Thyroid gland (tissue), 4 donors: ENCODE data around the gene DYNLT3. TPM values are rescaled to one million over a fixed set of nuclear protein-coding genes. Genes with fewer than 3 reads are reported as not detected.

Experiments
- DNase-seq, 2 donors: peaks; one replicate each; pipeline ENCODE4 v3.0.0-alpha.2; 2019
- H3K27ac ChIP-seq, 3 donors: fragments of 200-600 bp; sonication (generic); 1 replicate in 2 of 3; 2 replicates in 1 of 3; pipeline ENCODE4 v1.5.1; 2016 to 2019; ENCODE audit warnings: mild to moderate bottlenecking in 1 of 3, moderate library complexity in 1 of 3
- H3K27me3 ChIP-seq: fragments of 200-600 bp; sonication (generic); one replicate; pipeline ENCODE4 v1.5.1; 2019
- H3K36me3 ChIP-seq, 2 donors: fragments of 200-600 bp; sonication (generic); one replicate each; pipeline ENCODE4 v1.5.1; 2016 to 2019
- H3K4me1 ChIP-seq, 2 donors: fragments of 200-600 bp; sonication (generic); one replicate each; pipeline ENCODE4 v1.5.1; 2017 to 2019
- H3K4me3 ChIP-seq, 3 donors: fragments of 200-600 bp; sonication (generic); replicated peaks in 1 of 3; 1 replicate in 2 of 3; 2 replicates in 1 of 3; pipeline ENCODE4 v1.5.1; 2016; ENCODE audit warnings: mild to moderate bottlenecking in 1 of 3
- H3K9me3 ChIP-seq: fragments of 200-600 bp; sonication (generic); one replicate; pipeline ENCODE4 v1.5.1; 2017
- CTCF ChIP-seq, 6 experiments: fragments of 200-600 bp in 3 of 6; fragments of 450-650 bp in 3 of 6; sonication (generic) in 3 of 6; IDR thresholded peaks; one replicate each; pipeline ENCODE4 v1.5.1; 2016 to 2019; ENCODE audit warnings: antibody characterized with exemption in 6 of 6, mild to moderate bottlenecking in 2 of 6, inconsistent platforms in 1 of 6, moderate library complexity in 1 of 6
- POLR2A ChIP-seq, 2 donors: fragments of 450-650 bp; IDR thresholded peaks; one replicate each; pipeline ENCODE4 v1.6.1; 2017; ENCODE audit warnings: antibody characterized with exemption in 2 of 2, mild to moderate bottlenecking in 2 of 2, moderate library complexity in 1 of 2
- WGBS, 2 donors: methylation state at CpG; one replicate each; pipeline ENCODE4 v1.1.5; 2017; 5-methylcytosine and 5-hydroxymethylcytosine counted together
- intact Hi-C: fragments of 100-400 bp; cut with DNase I; formaldehyde crosslinking; loops from one replicate; pipeline ENCODE4 v1.15.1; 2023
- total RNA-seq, 4 donors: library from RNA; depleted of rRNA; stranded (reverse); fragments of >200 nt; gene quantifications; one replicate each; pipeline ENCODE4 v1.2.3, GENCODE V29; 2016

The DYNLT3 gene
- total RNA-seq, 4 donors from 2014 or later, result 23.7 to 42.7 (median 32.5) TPM

- WGBS, 2 donors, result 81% methylated on average over 1 of the region's 1 CpG
- TF ChIP-seq CTCF (IDR thresholded peaks at IDR 0.05) (no peak), POLR2A (IDR thresholded peaks at IDR 0.05) (no peak)
- H3K9me3 ChIP-seq, result no peaks in the 10 kb centered on the region
- no peak overlapping the region for H3K27ac ChIP-seq
- no peaks in the 10 kb centered on the region for H3K36me3 ChIP-seq
- no peak overlapping the region for H3K4me3 ChIP-seq
- intact Hi-C loops, result no loop called here
- no peaks in the 10 kb centered on the region for H3K27me3 ChIP-seq
- no peak for DNase-seq
- no peaks in the 10 kb centered on the region for H3K4me1 ChIP-seq
Observed at GRCh38 chrX:37873220-37873619, 25.8 kb upstream of the DYNLT3 start.

GRCh38 chrX:37872303-37872655 lies 24.9 kb upstream of the DYNLT3 start:
- DNase-seq, result no peak
- 78 to 82% methylated on average over 1 of the region's 1 CpG for WGBS, 2 donors

GRCh38 chrX:37871626-37872302 lies 24.4 kb upstream of the DYNLT3 start:
- DNase-seq, result no peak
- Histone ChIP-seq H3K36me3 (no peaks in the 10 kb centered on the region), H3K4me1 (no peaks in the 10 kb centered on the region), H3K9me3 (no peaks in the 10 kb centered on the region), H3K27me3 (no peaks in the 10 kb centered on the region), H3K27ac (no peak overlapping the region), H3K4me3 (no peak overlapping the region)
- TF ChIP-seq CTCF (IDR thresholded peaks at IDR 0.05) (no peak), POLR2A (IDR thresholded peaks at IDR 0.05) (no peak)
- 76 to 88% methylated on average over 4 of the region's 4 CpGs for WGBS, 2 donors
- intact Hi-C loops, result no loop called here

More at GRCh38 chrX:37872303-37872655, 24.9 kb upstream of the DYNLT3 start:
- Histone ChIP-seq H3K27me3 (no peaks in the 10 kb centered on the region), H3K36me3 (no peaks in the 10 kb centered on the region), H3K27ac (no peak overlapping the region), H3K9me3 (no peaks in the 10 kb centered on the region), H3K4me1 (no peaks in the 10 kb centered on the region), H3K4me3 (no peak overlapping the region)
- TF ChIP-seq CTCF (IDR thresholded peaks at IDR 0.05) (no peak), POLR2A (IDR thresholded peaks at IDR 0.05) (no peak)
- intact Hi-C loops, result no loop called here

- H3K4me3 ChIP-seq, result no peak overlapping the region
- DNase-seq, result no peak
- WGBS, 2 donors, result 88 to 92% methylated on average over 3 of the region's 3 CpGs
- no peak for TF ChIP-seq POLR2A (IDR thresholded peaks at IDR 0.05)
- TF ChIP-seq CTCF (IDR thresholded peaks at IDR 0.05), result no peak
- H3K9me3 ChIP-seq, result no peaks in the 10 kb centered on the region
- H3K27ac ChIP-seq, result no peak overlapping the region
- H3K4me1 ChIP-seq, result no peaks in the 10 kb centered on the region
- no peaks in the 10 kb centered on the region for H3K36me3 ChIP-seq
- no peaks in the 10 kb centered on the region for H3K27me3 ChIP-seq
- intact Hi-C loops, result no loop called here
Observed at GRCh38 chrX:37867536-37868153, 20.3 kb upstream of the DYNLT3 start.

GRCh38 chrX:37863728-37864127 lies 16.4 kb upstream of the DYNLT3 start:
- TF ChIP-seq POLR2A (IDR thresholded peaks at IDR 0.05) (no peak), CTCF (IDR thresholded peaks at IDR 0.05) (no peak)
- intact Hi-C loops, result no loop called here
- no peak for DNase-seq
- no peaks in the 10 kb centered on the region for H3K36me3 ChIP-seq
- H3K27me3 ChIP-seq, result no peaks in the 10 kb centered on the region
- no peaks in the 10 kb centered on the region for H3K9me3 ChIP-seq
- 68 to 73% methylated on average over 3 of the region's 3 CpGs for WGBS, 2 donors
- no peaks in the 10 kb centered on the region for H3K4me1 ChIP-seq
- no peak overlapping the region for H3K27ac ChIP-seq
- H3K4me3 ChIP-seq, result no peak overlapping the region
